Testis (tissue), 2 donors: Measurements from ENCODE around the gene ROR2.

Experiments used
- CTCF ChIP-seq, 3 experiments: fragments of 450-650 bp in 2 of 3; fragments of 200-600 bp in 1 of 3; sonication (generic) in 1 of 3; IDR thresholded peaks; one replicate each; pipeline ENCODE4 v1.5.1; 2016 to 2019; ENCODE audit warnings: antibody characterized with exemption in 3 of 3, mild to moderate bottlenecking in 2 of 3, moderate library complexity in 1 of 3
- POLR2A ChIP-seq: fragments of 450-650 bp; IDR thresholded peaks from one replicate; pipeline ENCODE4 v1.6.1; 2017; ENCODE audit warnings: antibody characterized with exemption, mild to moderate bottlenecking, moderate library complexity

- no peak for TF ChIP-seq CTCF (IDR thresholded peaks at IDR 0.05)
- TF ChIP-seq POLR2A = no peak
These were observed 42.5 kb upstream of the ROR2 start for GRCh38 chr9:91992461-91993041.
